HG03469 (cell line): ENCODE measurements around the gene ADRA2A.

ENCODE experiments used
- ATAC-seq: cut with Tn5 transposase; IDR thresholded peaks from one replicate; pipeline ENCODE4 v1.9.1; 2021; ENCODE audit warnings: mild to moderate bottlenecking, moderate library complexity, moderate number of reproducible peaks; ENCODE audit not compliant: unreplicated experiment

The ADRA2A gene

GRCh38 chr10:111076682-111077478 lies at the start of gene ADRA2A:
Gene ADRA2A (plus strand): TSS chr10:111077029. CDS start chr10:111077997, 968 bp downstream.
- no peak for ATAC-seq

- peak; percentile 50 for ATAC-seq
Measured at GRCh38 chr10:111030042-111030750, 46.6 kb upstream of the ADRA2A start.

DNA sequence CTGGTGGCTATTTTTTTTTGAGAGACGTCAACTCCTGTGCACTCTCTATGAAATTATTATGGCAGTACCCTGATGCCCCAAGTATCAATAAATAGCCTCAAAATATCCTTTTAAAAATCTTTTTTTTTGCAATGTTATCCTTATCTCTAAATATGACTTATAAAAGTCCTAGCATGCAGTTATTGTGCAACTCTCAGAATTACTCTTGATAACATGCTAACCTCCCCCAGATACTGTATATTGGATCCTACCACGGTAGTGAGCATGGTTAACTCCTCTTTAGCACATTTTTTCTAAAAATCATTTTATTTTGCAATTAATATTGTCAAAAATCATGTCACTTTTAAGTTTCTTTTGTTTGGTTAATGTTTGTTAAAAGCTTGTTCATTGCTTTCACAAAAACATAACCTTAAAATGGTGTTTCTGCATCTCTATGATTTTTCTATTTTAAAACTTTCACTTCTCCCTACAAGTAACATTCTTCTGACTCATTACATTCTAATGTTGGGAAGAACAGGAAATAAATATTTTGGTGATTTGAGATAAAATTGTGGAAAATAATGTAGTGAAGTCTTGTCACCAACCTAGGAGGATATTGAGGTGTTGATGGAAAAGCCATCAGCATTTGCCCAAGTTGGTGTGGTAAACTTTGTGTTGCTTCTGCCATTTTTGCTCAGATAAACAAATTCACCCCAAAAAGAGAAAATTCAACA lies 42.1 kb upstream of the ADRA2A start:
- no peak for ATAC-seq

GRCh38 chr10:111035542-111035941 lies 41.3 kb upstream of the ADRA2A start:
- ATAC-seq: no peak

DNA sequence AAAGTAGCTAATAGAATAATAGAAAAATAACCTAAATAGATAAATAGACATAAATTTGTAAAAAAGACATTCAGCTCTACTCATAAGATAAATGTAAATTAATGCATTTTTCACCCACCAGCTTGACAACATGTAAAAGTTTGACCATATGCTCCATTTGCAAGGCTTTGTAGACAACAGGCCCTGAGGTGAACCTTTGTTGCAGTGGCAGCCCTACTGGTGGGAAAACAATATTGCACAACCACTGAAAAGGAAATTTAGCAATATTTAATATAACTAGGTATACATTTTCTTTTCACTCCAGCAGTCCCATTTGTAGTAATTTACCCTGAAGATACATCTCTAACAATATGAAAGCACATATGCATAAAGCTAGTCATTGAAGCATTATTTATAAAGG lies 39.0 kb upstream of the ADRA2A start:
- no peak for ATAC-seq

DNA sequence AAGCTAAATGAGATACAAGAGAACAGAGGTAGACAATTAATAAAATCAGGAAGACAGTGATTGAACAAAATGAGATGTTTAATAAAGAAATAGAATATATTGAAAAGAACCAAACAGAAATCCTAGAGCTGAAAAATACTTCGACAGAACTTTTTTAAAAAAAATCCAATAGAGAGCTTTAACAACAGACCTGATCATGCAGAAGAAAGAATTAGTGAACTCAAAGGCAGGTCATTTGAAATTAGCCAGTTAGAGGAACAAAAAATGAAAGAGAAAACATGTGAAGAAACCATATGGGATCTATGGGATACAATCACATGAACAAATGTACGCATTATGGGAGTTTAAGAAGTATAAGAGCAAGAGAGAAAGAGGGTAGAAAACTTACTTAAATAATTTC lies 37.3 kb upstream of the ADRA2A start:
- no peak for ATAC-seq

DNA sequence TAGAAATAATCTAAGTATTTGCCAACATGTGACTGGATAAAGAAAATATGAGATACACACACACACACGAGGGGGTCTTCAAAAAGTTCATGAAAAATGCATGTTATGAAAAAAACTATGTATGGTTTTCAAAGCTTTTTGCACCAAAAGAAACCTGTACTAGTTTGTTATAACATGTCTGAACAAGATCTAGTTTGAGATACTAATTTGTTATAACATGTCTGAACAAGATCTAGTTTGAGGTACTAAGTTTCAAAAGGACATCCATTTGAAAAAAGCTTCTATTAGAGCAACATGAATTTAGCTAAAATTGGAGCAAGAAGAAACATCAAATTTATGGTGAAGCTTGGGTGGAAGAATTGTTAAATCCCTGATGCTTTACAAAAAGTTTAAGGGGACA lies 19.8 kb upstream of the ADRA2A start:
- ATAC-seq: no peak

DNA sequence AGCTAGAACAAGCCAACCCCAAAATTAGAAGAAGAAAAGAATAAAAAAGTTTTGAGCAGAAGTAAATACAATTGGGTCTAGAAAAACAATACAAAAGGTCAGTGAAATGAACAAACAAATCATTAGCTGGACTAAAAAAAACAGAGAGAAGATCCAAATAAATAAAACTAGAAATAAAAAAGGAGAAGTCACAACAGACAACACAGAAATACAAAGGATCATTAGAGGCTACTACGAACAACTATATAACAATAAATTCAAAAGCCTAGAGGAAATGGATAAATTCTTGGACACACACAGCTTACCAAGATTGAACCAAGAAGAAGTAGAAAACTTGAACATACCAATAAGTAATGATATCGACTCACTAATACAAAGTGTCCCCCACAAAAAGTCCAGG lies 13.4 kb upstream of the ADRA2A start:
- no peak for ATAC-seq

DNA sequence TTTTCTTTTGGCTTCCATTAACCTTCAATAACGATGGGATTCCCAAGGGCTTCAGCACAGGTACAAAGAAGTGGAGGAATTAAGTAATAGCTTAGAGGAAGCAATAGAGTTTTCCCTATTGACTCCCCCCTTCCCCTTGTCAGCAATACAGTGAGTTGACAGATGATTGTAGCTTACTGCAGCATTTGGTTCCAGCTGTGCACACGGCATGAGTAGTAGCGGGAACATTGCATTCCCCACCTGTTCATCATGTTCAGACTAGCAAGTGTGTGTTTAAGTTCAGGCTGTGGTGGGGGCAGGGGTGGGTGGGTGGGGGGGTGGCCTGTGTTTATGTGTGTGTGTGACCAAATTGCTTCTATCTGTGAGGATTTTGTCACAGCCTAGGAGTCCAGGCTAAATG lies 4.6 kb upstream of the ADRA2A start:
- no peak for ATAC-seq

DNA sequence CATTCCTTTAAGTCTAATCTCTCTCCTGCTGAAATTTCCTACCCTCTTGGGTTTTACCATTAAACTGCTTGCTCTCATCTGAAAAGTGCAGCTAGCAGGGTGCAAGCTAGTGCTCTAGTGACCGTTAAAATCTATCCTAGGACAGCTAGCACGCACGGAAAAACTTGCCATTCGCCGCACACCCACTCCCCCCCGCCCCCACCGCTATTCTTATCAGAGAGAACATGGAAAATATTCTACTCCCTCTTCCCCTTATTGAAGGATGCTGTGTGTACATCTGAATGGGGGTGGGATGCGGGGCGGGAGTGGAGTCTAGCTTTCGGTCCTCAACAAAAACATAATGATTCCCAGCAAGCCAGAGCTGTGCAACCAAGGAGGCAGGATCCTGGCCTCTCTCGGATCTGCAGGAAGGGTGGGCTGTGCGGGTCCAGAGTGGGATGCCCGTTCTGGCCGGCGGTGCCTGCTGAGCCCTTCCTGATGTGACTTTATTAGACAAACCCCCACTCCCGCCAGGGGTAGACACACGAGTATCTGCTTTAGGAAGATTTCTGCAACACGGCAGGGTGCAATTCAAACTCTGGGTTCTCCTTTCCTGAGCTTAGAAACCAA lies 1.1 kb upstream of the ADRA2A start:
- no peak for ATAC-seq

GRCh38 chr10:111076191-111076681 lies 593 bp upstream of the ADRA2A start:
- peak; percentile 57 for ATAC-seq

GRCh38 chr10:111077479-111077784 lies 603 bp downstream of the ADRA2A start:
- no peak for ATAC-seq

- no peak for ATAC-seq
Measured at GRCh38 chr10:111077785-111078504, 1.1 kb downstream of the ADRA2A start.

DNA sequence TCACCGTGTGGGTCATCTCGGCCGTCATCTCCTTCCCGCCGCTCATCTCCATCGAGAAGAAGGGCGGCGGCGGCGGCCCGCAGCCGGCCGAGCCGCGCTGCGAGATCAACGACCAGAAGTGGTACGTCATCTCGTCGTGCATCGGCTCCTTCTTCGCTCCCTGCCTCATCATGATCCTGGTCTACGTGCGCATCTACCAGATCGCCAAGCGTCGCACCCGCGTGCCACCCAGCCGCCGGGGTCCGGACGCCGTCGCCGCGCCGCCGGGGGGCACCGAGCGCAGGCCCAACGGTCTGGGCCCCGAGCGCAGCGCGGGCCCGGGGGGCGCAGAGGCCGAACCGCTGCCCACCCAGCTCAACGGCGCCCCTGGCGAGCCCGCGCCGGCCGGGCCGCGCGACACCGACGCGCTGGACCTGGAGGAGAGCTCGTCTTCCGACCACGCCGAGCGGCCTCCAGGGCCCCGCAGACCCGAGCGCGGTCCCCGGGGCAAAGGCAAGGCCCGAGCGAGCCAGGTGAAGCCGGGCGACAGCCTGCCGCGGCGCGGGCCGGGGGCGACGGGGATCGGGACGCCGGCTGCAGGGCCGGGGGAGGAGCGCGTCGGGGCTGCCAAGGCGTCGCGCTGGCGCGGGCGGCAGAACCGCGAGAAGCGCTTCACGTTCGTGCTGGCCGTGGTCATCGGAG lies 1.8 kb downstream of the ADRA2A start:
- ATAC-seq: no peak

DNA sequence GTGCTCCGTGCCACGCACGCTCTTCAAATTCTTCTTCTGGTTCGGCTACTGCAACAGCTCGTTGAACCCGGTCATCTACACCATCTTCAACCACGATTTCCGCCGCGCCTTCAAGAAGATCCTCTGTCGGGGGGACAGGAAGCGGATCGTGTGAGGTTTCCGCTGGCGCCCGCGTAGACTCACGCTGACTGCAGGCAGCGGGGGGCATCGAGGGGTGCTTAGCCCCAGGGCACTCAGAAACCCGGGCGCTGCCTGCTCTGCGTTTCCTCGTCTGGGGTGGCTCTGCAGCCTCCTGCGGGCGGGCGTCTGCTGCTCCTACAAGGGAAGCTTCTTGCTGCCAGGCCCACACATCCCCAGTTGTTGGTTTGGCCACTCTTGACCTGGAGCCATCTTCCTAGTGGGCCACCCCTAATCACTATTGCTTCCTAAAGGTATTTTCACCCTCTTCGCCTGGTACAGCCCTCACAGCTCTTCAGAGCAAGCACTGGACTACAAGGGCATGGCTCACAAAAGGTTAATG lies 2.5 kb downstream of the ADRA2A start:
- no peak for ATAC-seq

DNA sequence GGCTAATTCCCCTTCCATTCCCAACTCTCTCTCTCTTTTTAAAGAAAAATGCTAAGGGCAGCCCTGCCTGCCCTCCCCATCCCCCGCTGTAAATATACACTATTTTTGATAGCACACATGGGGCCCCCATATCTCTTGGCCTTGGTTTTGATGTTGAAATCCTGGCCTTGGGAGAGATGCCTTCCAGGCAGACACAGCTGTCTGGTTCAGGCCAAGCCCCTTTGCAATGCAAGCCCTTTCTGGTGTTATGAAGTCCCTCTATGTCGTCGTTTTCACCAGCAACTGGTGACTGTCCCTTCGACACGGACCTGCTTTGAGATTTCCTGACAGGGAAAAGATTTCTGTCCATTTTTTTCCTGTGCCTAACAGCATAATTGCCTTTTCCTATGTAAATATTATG lies 3.0 kb downstream of the ADRA2A start:
- ATAC-seq: no peak

- no peak for ATAC-seq
Measured at GRCh38 chr10:111080224-111080623, 3.4 kb downstream of the ADRA2A start.

GRCh38 chr10:111081595-111081994 lies 4.8 kb downstream of the ADRA2A start:
- ATAC-seq: no peak

DNA sequence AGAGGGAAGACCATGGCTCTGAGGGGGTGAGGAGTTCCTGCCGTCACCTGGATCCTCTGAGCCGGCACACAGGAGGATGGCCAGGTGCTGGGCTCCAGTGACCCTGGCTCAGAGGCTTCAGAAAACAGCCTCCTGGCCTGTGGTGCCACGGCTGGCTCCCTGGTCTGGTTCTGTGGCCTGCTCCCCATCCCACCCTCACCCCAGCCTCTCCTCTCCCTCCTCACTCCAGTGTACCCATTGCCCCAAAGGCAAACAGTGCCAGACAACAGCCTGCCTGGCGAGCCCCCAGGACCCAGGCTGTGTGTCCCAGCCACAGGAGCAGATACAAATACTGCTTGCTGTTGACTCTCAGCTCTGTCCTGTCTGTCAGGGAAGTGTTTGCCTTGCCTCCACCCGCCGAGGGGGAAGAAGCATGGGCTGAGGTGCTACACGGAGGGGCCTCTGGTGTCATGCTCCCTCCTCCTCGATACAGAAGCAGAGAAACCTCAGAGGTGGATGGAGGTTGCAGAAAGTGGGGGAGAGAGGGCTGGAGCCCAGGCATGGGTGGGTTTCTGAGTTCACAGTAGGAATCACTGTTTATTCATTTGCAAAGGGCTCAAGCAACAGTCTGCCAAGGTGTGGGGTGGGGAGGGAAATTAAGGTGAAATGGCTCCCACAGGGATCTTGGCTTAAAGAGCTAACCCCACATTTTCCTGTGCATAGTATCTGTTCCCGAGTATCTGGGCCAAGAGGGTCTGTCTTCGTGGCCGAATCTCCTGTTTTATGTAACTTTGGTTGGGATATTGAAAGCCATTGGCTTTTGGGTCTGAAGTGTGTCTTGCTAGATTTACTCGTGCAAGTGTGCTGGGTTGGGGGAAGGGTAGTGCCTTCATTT lies 5.5 kb downstream of the ADRA2A start:
- ATAC-seq: no peak
